AG09309 (cell line): ENCODE results near the gene MOCS1.

Source experiments
- DNase-seq: peaks from one replicate; pipeline ENCODE4 v3.0.0-alpha.2; 2010; ENCODE audit warnings: low read depth
- H3K4me3 ChIP-seq: 2 replicates; pipeline ENCODE4 v1.5.1; 2011; ENCODE audit warnings: mild to moderate bottlenecking, low read depth, low read length, moderate library complexity; ENCODE audit not compliant: control insufficient read depth
- TF ChIP-seq, protein P1 (sequence below): IDR thresholded peaks from 2 replicates; pipeline ENCODE4 v1.5.1; 2011; ENCODE audit warnings: mild to moderate bottlenecking, low read depth, low read length, inconsistent platforms; ENCODE audit not compliant: insufficient read depth, control insufficient read depth; ENCODE audit errors: missing control alignments

MOCS1 gene

DNA sequence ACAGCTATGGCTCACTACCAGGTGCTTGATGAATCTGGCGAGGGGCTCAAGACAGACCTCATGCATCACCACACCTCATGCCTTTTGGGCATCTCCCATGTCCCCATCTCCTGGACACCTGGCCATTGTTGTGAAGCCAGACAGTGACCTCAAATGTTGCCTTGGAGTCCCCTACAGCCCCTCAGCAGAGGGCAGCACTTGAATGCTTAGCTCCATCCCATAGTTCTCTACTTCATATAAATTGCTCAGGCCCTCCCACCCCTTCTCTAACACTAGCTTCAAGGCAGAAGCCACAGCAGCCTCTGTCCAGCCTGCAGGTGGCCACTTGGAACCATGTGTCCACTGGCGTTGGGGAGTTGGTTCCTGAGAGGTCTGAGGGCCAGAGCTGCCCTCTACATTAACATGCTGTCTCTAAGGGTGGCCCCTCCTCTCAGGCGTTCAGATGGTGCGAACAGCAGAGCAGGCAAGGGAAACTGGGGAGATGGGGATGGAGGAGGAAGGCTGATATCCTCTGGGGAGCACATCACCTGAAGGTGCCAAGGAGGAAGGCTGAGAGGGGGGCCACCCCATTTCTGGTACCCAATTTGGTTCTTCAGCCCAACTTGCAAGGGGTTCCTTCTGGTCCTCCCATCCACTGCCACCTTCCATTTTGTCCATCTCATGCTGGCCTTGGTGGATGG is 31.3 kb downstream of the MOCS1 start:
- TF ChIP-seq, protein P1, sequence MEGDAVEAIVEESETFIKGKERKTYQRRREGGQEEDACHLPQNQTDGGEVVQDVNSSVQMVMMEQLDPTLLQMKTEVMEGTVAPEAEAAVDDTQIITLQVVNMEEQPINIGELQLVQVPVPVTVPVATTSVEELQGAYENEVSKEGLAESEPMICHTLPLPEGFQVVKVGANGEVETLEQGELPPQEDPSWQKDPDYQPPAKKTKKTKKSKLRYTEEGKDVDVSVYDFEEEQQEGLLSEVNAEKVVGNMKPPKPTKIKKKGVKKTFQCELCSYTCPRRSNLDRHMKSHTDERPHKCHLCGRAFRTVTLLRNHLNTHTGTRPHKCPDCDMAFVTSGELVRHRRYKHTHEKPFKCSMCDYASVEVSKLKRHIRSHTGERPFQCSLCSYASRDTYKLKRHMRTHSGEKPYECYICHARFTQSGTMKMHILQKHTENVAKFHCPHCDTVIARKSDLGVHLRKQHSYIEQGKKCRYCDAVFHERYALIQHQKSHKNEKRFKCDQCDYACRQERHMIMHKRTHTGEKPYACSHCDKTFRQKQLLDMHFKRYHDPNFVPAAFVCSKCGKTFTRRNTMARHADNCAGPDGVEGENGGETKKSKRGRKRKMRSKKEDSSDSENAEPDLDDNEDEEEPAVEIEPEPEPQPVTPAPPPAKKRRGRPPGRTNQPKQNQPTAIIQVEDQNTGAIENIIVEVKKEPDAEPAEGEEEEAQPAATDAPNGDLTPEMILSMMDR = peak; percentile 8
- H3K4me3 ChIP-seq = no peak overlapping the region
- no peak for DNase-seq

DNA sequence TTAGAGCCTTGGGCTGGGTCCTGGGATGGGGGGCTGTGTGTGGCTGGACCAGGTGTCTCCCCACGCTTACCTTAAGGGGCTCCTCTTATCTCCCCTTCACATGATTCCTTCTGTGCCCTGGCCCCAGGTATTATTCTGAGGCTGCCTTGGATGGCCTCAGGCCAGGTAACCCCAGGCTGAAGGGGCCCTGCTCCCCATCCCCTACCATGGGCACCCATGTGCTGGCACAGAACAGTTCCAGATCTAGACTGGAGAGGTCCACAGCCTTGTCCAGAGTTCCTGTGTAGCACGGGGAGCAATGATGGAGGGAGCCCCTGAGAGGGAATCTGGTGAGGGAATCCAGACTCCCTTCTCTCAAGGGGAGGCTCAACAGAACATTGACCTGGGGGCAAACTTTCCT is 32.1 kb downstream of the MOCS1 start:
- H3K4me3 ChIP-seq = no peak overlapping the region
- no peak for DNase-seq
- TF ChIP-seq, protein P1 = no peak

DNA sequence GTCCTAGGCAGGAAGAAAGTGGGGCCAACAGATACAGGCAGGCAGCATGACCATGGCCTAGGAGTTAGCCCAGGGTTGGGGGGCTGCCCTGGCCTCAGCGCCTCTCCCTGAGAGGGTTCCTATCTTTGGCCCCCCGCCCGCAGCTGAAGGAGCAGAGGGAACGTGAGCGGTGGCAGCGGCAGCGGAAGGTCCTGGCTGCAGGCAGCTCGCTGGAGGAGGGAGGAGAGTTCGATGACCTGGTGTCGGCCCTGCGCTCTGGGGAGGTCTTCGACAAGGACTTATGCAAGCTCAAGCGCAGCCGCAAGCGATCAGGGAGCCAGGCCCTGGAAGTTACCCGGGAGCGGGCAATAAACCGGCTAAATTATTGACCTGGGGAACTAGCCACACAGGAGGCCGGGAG is 32.6 kb downstream of the MOCS1 start:
- DNase-seq = no peak
- TF ChIP-seq, protein P1 = no peak
- H3K4me3 ChIP-seq = no peak overlapping the region

DNA sequence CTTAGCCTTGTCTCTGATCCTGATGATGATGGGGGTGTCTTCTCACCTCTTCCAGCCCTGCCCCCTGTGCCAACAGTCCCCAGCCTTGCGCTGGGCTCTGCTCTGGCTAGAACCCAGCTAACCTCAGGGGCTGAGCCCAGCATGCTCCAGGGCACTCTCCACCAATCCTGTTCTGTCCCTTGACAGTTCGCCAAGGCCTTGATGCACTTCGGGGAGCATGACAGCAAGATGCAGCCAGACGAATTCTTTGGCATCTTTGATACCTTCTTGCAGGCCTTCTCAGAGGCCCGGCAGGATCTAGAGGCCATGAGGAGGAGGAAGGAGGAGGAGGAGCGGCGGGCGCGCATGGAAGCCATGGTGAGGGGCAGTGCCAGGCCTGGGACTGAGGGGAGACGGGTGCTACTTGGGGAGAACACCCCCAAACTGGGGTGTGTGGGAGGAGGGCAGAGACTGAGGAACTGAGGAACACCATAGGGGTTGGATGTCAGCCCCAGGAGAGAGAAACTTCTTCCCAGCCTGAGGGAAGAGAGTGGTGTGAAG is 33.1 kb downstream of the MOCS1 start:
- TF ChIP-seq, protein P1 = no peak
- no peak overlapping the region for H3K4me3 ChIP-seq
- DNase-seq = no peak

DNA sequence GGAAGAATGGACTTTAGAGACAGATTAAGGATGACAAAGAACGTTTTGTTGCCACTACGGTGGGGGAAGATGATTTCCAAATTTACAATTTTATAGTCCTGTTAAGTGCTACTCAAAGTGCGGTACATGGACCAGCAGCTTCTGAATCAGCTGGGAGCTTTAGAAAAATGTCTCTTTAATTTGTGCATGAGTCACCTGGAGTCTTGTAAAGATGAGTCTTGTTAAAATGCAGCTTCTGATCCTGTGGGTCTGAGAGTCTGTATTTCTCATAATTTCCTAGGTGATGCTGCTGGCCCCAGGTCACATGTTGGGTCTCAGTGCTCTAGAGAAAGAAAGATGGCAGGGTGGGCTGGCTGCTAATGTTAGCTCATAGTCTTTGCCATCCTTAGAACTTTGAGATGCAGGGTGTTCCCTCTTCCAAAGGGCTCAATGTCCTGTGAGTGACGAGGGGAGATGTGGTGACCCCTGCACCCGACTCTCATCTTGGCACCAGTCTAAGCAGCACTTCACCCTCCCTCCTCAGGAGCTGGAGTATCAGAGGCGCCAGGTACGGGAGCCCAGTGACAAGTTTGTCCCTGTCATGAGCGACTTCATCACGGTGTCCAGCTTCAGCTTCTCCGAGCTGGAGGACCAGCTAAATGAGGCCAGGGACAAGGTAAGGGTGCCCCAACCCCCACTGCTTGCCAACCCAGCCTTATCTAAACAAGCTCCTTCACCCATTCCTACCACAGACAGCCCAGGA is 34.5 kb downstream of the MOCS1 start:
- H3K4me3 ChIP-seq = no peak overlapping the region
- peak; percentile 17 for DNase-seq
- TF ChIP-seq, protein P1 = no peak

DNA sequence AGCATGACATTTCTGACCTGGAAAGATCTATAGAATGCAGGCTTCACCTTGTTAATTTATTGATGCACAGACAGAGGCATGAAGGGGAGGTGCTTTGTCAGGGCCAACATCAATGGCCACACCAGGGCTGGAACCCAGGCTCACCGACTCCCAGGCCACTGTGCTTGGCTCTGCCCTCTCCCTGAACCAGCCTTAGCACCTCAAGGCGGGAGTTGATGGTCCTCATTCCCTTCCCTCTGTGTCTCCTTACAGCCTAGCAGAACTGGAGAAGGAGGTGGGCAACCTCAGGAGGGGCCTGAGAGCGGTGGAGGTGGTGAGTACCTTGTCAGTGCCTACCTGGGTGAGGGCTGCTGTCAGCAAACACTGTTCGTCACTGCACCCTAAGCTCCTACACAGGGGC is 35.6 kb downstream of the MOCS1 start:
- DNase-seq = no peak
- no peak overlapping the region for H3K4me3 ChIP-seq
- TF ChIP-seq, protein P1 = no peak
